IPS-15b (cell line): Measurements from ENCODE around the gene IFI16.

Experiments used
- H3K27me3 ChIP-seq: one replicate; pipeline ENCODE4 v1.6.1; 2013; ENCODE audit warnings: low read length; ENCODE audit not compliant: control insufficient read depth, insufficient read depth
- H3K36me3 ChIP-seq: one replicate; pipeline ENCODE4 v1.6.1; 2013; ENCODE audit warnings: low read length; ENCODE audit not compliant: control insufficient read depth, insufficient read depth
- H3K4me1 ChIP-seq: one replicate; pipeline ENCODE4 v1.6.1; 2013; ENCODE audit warnings: mild to moderate bottlenecking, low read length; ENCODE audit not compliant: control insufficient read depth, insufficient read depth
- H3K4me3 ChIP-seq: one replicate; pipeline ENCODE4 v1.5.1; 2013; ENCODE audit warnings: low read depth, low read length
- H3K9ac ChIP-seq: one replicate; pipeline ENCODE4 v1.6.1; 2013; ENCODE audit warnings: low read depth, mild to moderate bottlenecking, low read length
- H3K9me3 ChIP-seq: one replicate; pipeline ENCODE4 v1.6.1; 2013; ENCODE audit warnings: mild to moderate bottlenecking, low read length; ENCODE audit not compliant: control insufficient read depth, insufficient read depth

IFI16 gene

DNA sequence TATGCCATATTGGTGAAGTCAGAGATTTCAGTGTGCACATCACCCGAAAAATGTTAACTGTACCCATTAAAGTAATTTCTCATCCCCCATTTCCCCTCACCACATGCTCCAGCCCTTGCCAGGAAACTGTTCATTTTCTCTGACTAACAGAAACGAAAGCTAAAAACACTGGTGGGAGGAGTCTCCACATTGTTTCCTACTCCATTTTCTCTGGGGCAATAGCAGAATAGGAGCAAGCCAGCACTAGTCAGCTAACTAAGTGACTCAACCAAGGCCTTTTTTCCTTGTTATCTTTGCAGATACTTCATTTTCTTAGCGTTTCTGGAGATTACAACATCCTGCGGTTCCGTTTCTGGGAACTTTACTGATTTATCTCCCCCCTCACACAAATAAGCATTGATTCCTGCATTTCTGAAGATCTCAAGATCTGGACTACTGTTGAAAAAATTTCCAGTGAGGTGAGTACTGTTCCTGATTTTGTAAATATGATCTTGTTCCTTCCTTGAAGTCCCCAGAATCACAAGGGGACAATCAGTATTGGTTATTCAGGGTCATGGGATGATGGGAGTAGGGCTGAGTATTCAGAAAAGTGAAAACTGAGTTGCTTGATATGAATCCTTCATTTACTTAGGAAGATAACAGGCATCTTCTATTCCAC is at the start of gene IFI16:
Gene IFI16 (plus strand): TSS at position 204 of the 658 bp plus-strand sequence. CDS start 4,774 bp downstream, outside the sequence.
- Histone ChIP-seq H3K27me3 (peaks cover 1% of the 10 kb centered on the region), H3K9me3 (no peaks in the 10 kb centered on the region), H3K9ac (no peak within 1 kb of the TSS), H3K4me1 (peaks cover 20% of the 10 kb centered on the region), H3K4me3 (no peak within 1 kb of the TSS), H3K36me3 (no peaks in the 10 kb centered on the region)

DNA sequence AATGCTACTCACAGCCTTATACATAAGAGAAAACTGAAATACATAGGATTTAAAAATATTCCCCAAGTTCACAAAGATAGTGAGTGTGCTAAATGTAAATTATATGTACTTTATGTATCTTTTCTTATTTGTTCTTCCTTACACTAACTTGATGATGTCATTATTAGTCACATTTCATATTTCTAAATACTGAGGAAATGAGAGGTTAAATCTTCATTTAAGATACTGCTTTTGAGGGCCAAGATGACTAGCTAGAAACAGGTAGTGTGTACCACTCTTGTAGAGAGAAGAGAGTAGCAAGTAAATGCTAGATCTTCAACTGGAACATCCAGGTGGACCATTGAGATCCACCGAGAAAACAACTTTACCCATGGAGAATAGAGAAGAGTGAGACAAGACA is 48.5 kb upstream of the IFI16 start:
- no peaks in the 10 kb centered on the region for H3K36me3 ChIP-seq
- no peak overlapping the region for H3K9ac ChIP-seq
- no peaks in the 10 kb centered on the region for H3K9me3 ChIP-seq
- no peak overlapping the region for H3K4me3 ChIP-seq
- H3K27me3 ChIP-seq = no peaks in the 10 kb centered on the region
- no peaks in the 10 kb centered on the region for H3K4me1 ChIP-seq

DNA sequence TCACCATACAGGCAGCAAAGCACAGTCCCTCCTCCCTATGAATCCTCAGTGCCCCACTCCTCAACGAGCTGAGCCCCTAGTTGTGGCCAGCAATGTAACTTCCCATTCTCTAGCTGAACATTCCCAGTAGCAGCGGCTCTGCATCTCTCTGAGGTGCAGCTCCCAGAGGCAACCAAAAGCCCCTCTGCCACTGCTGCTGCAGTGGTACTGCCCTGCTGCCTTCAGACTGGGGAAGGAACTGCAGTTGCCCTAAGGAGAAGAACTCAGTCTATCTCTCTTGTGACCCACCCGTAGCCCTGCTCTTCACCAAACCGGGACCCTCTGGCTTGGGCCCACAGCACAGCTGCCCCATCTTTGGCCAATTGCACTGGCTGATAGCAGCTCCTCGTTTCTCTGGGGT is 46.7 kb upstream of the IFI16 start:
- Histone ChIP-seq H3K36me3 (no peaks in the 10 kb centered on the region), H3K27me3 (no peaks in the 10 kb centered on the region), H3K9ac (no peak overlapping the region), H3K9me3 (no peaks in the 10 kb centered on the region), H3K4me3 (no peak overlapping the region), H3K4me1 (no peaks in the 10 kb centered on the region)

DNA sequence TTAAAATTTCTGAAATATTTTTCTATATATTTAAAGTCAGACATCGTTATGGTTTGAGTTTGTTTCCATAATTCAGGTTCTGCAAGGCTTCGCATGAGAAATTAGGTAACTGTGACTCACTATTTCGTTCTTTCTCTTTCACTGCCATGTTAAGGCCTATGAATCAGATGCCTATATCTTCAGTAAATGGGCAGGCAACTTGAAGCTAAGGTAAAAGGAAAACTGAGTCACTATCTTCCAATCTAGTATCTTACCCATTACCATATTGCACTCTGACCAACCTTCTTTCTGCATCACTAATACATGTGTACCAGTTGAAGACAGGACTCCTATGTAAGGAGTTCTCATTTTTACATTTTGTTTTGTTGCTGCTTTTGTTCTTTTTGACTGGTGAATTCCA is 40.5 kb upstream of the IFI16 start:
- no peaks in the 10 kb centered on the region for H3K27me3 ChIP-seq
- H3K4me1 ChIP-seq = no peaks in the 10 kb centered on the region
- H3K9ac ChIP-seq = no peak overlapping the region
- no peaks in the 10 kb centered on the region for H3K36me3 ChIP-seq
- no peak overlapping the region for H3K4me3 ChIP-seq
- H3K9me3 ChIP-seq = no peaks in the 10 kb centered on the region

DNA sequence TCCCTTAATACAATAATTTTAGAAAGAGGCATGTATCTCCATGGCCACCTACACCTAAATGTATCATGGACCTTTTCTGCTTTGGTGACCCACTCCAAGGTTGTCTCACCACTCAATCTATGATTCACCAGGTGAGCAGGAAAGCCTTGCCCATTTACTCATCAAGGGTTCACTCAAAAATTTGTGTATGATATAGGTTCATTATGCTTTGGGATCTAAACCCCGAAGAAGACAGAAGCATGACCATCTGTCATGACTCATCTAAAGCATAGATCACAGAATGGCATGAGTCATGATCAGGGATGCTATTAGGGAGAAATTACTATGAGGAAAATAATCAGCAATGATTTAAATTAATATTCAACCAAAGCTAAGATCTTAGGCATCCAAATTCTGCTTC is 39.9 kb upstream of the IFI16 start:
- Histone ChIP-seq H3K27me3 (no peaks in the 10 kb centered on the region), H3K9ac (no peak overlapping the region), H3K9me3 (no peaks in the 10 kb centered on the region), H3K36me3 (no peaks in the 10 kb centered on the region), H3K4me3 (no peak overlapping the region), H3K4me1 (no peaks in the 10 kb centered on the region)

DNA sequence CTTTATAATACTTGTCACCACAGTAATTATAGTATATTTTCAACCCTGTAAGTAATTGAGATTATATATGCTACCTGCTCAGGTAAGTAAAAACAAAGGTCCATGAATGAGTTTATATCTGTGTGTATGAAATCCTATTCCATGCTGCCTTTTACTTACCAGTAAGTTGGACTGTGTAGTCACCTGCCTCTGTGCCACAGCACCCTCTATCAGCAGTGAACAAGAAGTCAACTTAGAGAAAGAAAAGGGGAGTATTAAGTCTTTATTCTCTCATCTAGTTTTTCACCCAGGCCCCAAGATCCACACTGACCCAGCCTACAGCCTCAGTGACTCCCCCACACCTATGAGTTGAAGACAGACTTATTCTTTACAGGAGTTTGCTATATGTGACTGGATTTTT is 36.9 kb upstream of the IFI16 start:
- Histone ChIP-seq H3K4me1 (no peaks in the 10 kb centered on the region), H3K36me3 (no peaks in the 10 kb centered on the region)

DNA sequence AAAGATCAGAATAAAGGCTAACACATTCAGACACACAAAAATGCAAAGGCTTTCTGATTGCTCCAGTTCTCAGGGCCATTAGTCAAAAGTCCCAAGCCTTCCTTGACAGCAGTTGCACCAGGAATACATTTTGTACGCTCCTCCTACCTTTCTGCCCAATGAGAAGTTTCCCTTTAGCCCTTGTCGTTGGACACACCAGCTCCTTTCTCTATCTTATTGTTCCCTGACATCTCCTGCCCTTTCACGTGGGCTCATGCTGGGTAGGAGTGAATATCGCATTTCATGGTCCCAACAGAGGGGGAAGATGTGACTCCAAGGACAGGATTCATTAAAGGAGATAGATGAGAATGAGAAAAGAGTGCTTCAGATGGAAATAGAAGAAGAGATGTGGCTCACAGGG is 33.5 kb upstream of the IFI16 start:
- H3K4me1 ChIP-seq = no peaks in the 10 kb centered on the region
- no peaks in the 10 kb centered on the region for H3K9me3 ChIP-seq
- no peaks in the 10 kb centered on the region for H3K27me3 ChIP-seq
- no peak overlapping the region for H3K9ac ChIP-seq
- no peaks in the 10 kb centered on the region for H3K36me3 ChIP-seq
- H3K4me3 ChIP-seq = no peak overlapping the region

More for the DNA sequence above, 36.9 kb upstream of the IFI16 start:
- Histone ChIP-seq H3K27me3 (no peaks in the 10 kb centered on the region), H3K9me3 (no peaks in the 10 kb centered on the region), H3K4me3 (no peak overlapping the region), H3K9ac (no peak overlapping the region)

DNA sequence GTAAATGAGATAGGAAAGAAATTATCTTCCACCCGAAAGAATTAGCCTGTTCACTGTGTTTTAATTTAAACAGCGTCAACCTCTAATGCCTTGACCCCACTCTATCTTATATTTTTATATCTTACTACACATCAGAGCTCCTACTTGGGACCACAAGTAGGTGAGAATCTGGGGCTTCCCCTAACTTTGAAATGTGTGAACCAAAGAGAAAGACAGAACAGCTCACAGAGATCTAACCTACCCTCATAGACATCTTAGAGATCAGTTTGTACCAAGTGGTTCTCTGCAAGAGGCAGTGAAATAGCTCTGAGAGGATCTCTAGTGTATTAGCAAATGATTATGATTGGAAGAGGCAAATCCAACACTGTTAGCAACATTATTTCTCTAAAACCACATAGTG is 31.0 kb upstream of the IFI16 start:
- Histone ChIP-seq H3K27me3 (no peaks in the 10 kb centered on the region), H3K4me1 (no peaks in the 10 kb centered on the region), H3K9ac (no peak overlapping the region), H3K9me3 (no peaks in the 10 kb centered on the region), H3K36me3 (no peaks in the 10 kb centered on the region), H3K4me3 (no peak overlapping the region)

DNA sequence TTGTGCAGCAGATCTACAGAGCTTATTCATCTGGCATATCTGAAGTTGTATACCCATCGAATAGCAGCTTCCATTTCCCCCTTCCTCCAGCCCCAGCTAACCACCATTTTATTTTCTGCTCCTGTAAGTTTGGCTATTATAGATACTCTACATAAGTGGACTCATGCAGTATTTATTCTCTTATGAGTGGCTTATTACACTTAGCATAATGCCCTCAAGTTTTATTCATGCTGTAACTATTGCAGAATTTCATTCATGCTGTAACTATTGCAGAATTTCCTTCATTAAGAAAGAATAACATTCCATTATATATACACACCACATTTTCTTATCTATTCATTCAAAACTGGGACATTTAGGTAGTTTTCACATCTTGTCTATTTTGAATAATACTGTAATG is 30.5 kb upstream of the IFI16 start:
- no peaks in the 10 kb centered on the region for H3K27me3 ChIP-seq
- no peaks in the 10 kb centered on the region for H3K36me3 ChIP-seq
- no peaks in the 10 kb centered on the region for H3K4me1 ChIP-seq
- H3K9me3 ChIP-seq = no peaks in the 10 kb centered on the region
- no peak overlapping the region for H3K9ac ChIP-seq
- no peak overlapping the region for H3K4me3 ChIP-seq

DNA sequence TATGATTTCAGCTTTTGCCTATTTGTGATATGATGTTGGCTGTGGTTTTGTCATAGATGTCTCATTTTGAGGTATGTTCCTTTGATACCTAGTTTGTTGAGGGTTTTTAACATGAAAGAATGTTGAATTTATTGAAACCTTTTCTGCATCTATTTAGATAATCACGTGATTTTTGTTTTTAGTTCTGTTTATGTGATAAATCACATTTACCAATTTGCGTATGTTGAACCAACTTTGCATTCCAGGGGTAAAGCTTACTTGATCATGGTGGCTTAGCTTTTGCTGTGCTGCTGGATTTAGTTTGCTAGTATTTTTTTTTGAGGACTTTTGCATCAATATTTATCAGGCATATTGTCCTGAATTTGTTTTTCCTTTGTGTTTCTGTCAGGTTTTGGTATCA is 26.5 kb upstream of the IFI16 start:
- no peaks in the 10 kb centered on the region for H3K4me1 ChIP-seq
- no peak overlapping the region for H3K4me3 ChIP-seq
- no peaks in the 10 kb centered on the region for H3K36me3 ChIP-seq
- no peak overlapping the region for H3K9ac ChIP-seq
- no peaks in the 10 kb centered on the region for H3K9me3 ChIP-seq
- H3K27me3 ChIP-seq = no peaks in the 10 kb centered on the region

DNA sequence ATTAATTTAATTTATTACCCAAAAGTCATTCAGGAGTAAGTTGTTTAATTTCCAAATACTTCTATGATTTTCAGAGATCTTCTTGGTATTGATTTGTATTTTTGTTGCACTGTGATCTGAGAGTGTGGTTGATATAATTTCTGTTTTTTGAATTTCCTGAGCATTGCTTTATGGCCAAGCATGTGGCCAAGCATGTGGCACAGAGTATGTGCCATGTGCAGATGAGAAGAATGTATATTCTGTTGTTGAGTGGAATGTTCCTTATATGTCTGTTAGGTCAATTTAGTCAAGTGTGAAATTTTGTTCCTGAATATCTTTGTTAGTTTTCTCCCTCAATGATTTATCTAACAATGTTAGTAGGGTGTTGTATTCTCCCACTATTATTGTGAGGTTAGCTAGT is 25.3 kb upstream of the IFI16 start:
- no peaks in the 10 kb centered on the region for H3K36me3 ChIP-seq
- H3K9me3 ChIP-seq = no peaks in the 10 kb centered on the region
- no peak overlapping the region for H3K4me3 ChIP-seq
- H3K4me1 ChIP-seq = no peaks in the 10 kb centered on the region
- no peak overlapping the region for H3K9ac ChIP-seq
- H3K27me3 ChIP-seq = no peaks in the 10 kb centered on the region

DNA sequence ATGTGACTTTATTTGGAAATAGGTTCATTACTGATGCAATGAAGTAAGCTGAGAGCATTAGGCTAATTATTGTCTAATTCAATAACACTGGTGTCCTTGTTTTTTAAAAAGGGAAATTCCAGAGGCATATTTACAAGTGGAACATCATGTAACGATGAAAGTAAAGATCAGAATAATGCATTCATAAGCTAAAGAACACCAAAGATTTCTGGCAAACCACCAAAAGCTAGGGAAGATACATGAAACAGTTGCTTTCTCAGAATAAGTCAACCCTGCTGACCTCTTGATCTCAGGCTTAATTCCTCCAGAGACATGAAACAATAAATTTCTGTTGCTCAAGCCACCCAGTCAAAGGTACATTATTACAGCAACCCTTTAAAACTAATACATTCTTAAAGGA is 20.3 kb upstream of the IFI16 start:
- Histone ChIP-seq H3K4me3 (no peak overlapping the region), H3K9ac (no peak overlapping the region), H3K4me1 (no peaks in the 10 kb centered on the region), H3K36me3 (no peaks in the 10 kb centered on the region), H3K27me3 (no peaks in the 10 kb centered on the region), H3K9me3 (no peaks in the 10 kb centered on the region)
